ENCODE measurements around the gene EPN2.
"Not testable (repeated sequence)": the region's sequence is repeated elsewhere in the genome, so short reads cannot be mapped to it uniquely, and the experiment has no call there.

The EPN2 gene

DNA sequence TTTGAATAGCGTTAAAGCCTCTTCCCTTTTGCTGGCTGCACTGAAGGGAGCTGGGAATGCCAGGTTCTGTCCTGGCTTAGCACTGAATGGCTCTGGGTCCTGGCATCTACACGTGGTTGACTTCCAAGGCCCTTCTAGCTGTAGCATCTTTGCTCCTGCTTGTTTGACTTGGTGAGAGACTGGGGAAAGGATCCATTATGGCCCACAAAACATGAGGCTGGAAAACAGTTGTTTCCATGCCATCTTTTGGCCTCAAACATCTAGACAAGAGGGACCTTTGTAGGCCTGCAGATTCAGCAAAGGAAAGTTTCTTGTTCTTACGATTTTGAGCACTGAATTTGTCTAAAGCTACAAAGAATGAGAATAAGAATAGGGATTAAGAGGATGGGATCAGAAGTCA is 32.5 kb downstream of the EPN2 start:
- no peak for DNase-seq

DNA sequence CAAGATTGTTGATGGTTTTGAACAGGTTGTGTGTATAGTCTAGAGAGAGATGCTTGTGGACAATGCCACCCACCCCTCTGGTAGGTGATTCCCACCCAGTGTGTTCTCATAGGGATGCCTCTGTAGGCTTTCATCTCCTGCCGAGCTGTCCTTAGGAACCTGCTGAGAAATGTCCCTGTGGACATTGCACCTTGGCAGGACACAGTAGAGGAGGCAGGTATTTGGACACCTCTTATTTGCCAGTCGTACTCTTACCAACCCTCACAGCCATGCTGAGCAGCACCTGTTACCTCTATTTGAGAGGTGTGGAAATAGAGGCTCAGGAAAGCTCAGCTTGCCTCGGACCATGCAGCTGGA is 33.2 kb downstream of the EPN2 start:
- DNase-seq = no peak

DNA sequence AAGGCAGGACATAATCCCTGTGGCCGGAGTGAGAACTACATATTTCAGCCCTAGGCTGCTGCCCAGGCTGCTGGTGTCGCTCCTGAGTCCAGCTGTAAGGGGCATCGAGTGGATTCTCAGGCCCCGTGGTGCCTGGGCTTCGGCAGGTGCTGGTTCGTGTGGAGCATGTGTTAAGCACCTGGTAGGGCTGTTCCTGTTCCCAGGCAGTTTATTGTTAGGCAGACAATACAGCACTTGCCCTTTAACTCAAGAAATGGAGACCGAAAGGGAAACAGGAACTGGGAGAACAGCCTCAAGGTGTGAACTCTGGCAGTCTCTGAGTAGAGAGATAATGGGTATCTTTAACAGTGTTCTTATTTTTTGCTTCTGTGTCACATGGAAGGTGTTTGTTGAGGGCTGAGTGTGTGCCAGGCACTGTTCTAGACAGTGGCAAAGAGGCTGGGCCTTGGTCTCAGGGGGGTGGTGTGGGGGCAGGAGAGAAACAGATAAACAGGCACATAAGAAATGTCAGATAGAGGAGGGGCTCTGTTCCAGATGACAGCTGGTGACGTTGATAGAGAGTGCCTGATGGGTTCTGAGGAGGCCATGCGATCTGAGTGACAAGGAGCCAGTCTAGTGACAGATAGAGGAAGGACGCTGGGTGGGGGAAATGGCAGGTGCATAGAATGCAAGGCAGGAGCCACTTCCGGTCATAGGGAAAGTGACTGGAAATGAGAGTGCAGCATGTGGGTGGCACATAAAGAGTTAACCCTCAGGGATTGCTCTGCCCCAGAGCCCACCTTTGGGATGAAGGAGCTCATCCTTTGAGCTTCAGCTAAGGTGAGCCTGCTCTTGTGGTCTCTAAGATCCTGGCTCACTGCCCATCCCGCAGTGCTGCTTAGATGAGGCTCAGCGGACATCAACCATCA is 33.8 kb downstream of the EPN2 start:
- no peak for DNase-seq

DNA sequence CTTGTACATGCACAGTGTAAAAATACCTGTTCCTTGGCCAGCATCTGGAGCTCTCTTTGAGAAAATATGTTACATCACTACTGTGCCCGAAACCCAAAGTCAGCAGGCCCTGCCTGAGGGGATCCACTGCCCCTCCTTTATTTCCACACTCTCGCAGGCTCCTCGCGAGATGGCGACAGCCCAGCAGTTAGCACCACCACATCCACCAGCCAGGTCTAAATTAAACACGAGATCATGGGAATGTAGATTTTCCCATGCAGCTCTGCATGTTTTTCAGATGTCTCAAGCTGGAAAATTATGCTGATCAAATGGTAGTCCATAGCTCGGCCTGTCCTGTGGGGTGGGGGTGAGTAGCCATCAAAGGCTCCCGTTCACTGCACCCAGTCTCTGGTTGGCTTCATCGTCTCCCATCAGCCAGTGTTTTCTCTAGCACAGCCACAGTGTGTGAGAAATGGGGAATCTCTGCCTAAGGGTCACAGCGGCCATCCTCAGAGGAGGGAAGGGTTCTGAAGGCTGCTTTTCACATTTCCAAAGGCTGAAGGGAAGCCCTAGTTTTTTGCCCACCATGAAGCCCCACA is 34.7 kb downstream of the EPN2 start:
- no peak for DNase-seq

DNA sequence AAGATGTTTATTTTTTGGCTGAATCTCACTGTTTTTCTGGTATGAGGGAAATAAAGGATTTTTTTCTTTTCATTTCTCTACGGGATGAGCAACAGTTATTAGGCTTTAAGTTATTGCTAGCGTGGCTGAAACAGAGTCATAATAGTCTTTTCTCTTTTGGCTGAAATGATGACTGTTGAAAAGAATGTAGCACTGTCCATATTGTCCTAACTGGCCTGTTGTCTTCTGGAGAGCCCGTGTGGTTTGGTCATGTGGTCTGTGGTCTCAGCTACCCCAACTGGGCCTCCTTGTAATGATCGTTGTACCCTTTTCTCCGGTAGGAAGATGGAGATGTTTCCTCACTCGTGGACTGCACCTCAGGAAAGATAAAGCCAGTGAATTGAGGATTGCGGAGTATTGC is 36.6 kb downstream of the EPN2 start:
- no peak for DNase-seq

DNA sequence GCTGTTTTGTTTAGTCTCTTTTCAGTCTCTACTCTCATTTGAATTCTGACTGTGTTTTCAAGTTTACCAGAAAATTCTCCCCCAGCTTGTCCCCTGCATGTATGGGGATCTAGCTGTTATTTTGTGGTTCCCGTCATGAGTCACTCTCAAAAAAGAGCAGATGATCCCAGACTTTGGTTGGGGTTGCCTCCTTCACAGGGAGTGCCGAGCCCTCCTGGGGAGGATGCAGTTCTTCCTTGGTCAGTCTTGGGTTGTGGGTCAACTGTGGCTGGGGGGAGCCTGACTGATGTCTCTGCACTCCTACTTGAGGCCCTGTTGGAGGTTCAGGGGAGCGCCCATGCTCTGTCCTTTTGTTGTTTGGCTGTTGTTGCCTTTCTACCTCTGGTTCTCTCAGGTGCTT is 37.7 kb downstream of the EPN2 start:
- no peak for DNase-seq

DNA sequence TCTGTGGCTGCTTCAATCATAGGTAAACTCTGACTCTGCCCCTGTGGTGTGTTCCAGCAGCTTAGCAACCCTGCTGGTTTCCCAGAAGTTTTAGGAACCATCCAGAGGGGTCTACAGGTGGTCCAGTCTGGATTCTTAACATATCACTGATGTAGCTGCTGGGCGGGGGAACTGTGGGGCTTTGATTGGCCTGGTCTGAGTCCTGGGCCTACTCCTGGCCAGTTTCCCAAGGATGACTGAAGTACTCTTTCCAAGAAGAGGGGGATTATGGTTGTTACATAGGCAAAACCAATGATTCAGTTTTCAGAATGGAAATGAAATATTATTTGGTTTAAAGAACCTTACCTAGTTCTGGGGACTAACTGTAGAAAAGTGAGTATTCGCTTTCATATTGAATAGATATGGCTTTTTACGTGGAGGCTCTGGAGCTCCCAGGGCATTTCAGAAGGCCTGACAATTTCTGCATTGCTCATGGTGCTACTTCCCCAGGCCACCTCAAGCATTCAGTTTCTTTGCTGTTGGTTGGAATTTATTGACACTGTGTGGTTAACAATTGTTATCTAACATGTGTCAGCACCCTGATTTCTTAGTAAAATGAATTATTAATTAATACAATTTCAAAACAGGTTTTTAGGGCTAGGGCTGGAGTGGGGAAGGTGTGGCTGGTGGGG is 38.4 kb downstream of the EPN2 start:
- no peak for DNase-seq

DNA sequence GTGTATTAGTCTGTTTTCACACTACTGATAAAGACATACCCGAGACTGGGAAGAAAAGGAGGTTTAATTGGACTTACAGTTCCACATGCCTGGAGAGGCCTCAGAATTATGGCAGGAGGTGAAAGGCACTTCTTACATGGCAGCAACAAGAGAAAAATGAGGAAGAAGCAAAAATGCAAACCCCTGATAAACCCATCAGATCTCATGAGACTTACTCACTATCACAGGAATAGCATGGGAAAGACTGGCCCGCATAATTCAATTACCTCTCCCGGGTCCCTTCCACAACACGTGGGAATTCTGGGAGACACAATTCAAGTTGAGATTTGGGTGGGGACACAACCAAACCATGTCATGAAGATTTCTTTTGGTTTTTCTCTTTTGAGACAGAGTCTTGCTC is 41.1 kb downstream of the EPN2 start:
- not testable (repeated sequence) for DNase-seq

DNA sequence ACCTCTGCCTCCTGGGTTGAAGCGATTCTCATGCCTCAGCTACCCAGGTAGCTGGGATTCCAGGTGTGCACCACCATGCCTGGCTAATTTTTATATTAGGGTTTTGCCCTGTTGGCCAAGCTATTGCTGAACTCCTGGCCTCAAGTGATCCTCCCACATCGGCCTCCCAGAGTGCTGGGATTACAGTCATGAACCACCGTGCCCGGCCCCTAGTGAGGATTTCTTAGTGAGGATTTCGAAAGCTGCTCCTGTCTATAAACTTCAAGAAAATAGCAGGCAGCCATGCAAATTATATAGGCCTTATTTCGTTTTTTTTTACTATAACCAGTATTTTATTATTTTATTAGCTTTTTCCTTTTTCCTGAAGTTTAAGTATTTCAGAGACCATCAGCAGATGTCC is 41.6 kb downstream of the EPN2 start:
- no peak for DNase-seq

DNA sequence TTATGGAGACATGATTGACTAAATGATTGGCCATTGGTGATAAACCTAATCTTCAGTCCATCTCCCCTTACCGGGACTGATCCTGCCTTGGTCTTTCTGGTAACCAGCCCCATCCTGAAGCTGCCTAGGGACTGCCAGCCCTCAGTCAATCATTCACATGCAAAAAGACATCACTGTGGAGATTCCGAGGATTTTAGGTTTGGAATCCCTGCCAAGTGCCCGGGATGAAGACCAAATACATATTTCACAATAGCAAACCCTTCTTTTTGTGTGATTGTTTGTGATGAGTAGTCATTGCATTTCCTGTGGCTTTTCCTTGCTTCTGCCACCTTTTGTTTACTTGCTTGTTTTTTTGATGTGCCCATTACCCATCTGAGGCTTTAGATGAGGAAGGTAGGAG is 44.0 kb downstream of the EPN2 start:
- DNase-seq = no peak

DNA sequence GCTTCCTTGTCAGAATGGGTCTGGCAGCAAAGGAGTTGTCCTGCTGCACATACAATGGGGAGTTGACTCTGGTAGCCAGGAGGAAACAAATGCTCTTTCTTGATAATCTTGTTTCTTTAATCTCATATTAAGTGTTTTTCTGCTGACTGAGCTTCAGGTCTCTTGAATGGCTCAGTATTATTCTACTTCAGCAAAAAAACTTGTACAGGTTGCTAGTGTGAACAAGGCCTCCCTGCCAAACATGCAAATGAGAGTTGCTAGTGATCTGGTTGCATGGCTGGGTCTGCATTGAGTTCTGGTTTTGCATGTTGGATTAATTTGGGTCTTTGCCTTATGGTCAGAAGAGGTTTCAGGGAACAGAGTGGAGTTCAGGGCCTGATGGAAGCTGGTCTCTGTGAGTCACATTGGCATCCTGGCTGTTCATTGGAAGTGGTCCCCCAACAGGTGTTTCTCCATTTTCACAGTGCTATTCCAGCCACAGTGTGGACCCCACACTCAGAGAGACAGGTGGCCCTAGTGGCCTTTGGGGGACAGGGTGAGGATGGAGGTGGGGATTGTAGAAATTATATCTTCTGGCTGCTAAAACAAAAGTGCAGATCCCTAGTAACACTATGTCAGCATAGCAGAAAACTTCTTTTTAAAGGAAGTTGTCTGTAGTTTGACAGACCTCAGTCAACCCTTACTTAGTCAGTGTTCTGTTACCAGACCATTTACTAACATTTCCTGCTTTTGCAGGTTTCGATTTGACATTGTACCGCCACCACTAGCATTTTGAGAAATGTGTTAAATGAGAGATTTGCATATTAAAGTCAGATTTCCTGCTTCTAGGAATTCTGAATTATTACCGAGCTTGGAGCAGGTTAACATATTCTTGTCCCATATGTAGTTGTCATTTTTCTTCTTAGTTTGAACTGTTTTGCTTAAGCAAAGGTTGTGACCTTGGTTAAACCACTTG is 47.1 kb downstream of the EPN2 start:
- DNase-seq = no peak

DNA sequence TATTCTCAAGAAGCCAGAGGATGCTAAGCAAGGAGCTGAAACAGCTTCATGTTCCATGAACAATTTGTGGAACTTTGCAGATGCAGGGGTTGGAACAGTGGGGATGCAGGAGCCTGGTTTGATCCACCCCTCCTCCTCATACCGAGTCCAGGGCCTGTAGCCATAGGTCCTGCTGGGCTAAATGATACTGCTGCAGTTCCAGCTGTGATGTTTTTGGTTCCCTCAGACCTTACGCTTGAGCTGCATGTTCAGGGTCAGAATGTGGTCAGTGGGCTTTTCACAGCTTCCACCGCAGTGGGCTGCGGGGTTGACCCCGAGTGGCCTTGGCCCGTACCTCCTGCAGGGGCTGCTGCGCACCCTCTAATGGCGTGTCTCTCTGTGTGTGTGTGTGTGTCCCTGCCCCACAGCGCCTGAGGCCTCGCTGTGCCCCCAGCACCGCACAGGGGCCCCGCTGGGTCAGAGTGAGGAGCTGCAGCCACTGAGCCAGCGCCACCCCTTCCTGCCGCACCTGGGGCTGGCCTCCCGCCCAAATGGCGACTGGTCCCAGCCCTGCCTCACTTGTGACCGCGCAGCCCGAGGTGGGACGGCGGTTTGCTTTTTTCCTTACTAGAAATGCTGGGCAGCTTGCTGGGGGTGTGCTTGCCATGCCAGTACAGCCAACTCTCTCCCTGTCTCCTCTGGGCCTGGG is 48.2 kb downstream of the EPN2 start:
- DNase-seq = no peak

DNA sequence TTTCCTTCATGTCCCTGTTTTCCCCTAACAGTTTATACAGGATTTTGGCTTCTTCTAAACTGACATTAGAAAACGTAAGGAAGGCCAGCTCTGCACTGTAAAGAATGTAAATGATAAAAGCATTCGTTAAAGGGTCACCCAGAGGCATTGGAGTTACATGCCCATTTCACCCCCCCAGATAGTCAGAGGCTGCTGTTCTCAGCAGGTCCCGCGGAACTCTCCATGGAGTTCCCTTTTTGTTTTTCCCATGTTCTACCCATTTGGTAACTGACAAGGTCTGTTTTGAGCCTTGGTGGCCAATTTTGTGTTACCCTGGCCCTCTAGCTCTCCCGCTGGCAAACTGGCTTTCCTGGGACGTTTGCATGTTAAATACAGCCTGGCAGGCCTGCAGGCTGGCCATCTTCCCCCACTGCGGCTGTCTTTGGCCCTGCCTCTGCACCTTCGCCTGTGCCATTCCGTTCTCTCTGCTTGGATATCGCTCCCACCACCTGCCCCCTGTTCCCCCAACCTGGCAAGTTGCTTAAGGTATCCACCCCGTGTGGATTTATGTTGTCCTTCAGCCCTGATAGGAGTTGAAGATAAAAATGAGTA is 49.7 kb downstream of the EPN2 start:
- no peak for DNase-seq

DNA sequence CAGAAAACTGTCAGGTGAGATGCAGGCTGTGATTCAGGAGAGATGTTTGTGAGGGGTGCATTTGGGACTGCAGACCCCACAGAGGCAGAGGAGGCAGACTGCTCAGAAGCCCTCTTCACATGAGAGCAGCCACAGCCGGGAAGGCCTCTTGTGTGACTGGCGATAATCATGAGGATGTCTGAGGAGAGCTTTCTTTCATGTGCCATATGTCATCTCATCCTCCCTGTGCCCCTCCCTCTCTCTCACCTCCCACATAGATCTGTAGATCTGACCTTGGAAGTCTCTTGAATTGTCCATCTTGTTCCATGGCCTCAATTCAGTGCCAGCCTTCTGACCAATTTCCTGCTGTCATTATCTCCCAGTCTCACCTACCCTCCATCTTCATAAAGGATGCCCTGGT is 50.5 kb downstream of the EPN2 start:
- no peak for DNase-seq

DNA sequence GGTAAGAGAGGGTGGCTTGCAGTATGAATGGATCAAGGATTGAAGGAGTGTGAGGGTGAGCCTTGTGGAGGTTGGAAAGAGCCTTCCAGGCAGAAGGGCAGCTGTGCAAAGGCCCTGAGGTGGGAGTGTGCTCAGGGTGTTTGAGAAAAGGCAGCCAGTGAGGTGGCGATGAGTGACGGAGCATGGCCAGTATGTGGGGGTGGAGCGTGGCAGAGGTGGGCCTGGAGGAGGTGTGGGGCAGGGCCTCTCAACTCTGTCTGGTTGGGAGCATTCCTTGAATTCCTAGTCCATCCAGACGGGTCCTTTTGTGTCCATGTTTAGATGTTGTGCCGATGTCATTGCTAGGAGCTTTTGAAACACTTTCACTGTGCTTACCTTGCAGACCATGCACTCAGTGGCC is 51.3 kb downstream of the EPN2 start:
- DNase-seq = no peak

DNA sequence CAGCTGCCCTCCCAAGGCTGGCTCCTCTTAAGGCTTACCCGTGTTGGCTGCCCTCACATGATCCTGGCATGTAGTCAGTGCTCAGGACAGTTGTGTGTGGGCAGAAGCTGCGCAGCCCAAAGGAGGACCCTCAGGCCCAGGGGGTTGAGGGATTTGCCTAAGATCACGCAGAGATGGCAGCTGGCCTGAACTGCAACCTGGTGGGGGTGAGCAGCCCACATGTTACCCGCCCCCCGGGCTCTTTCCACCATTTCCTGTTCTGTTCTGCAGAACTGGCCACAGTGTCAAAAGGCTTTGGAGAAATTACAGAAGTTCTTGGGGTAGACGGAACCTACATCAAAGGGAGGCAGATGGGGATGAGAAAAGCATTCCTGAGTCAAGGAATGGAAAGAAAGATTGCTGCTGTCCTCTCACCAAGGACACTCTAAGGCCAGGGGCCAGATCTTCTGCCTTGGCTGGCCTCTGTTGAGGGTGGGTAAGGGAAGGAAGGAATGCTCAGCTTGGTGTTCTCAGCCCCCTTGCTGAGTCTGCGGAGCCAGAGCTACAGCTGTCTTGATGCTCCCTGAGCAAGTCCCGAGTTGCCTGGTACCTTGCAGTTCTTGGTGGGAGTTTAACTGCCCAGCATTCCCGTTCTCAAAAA is 53.0 kb downstream of the EPN2 start:
- DNase-seq = no peak

DNA sequence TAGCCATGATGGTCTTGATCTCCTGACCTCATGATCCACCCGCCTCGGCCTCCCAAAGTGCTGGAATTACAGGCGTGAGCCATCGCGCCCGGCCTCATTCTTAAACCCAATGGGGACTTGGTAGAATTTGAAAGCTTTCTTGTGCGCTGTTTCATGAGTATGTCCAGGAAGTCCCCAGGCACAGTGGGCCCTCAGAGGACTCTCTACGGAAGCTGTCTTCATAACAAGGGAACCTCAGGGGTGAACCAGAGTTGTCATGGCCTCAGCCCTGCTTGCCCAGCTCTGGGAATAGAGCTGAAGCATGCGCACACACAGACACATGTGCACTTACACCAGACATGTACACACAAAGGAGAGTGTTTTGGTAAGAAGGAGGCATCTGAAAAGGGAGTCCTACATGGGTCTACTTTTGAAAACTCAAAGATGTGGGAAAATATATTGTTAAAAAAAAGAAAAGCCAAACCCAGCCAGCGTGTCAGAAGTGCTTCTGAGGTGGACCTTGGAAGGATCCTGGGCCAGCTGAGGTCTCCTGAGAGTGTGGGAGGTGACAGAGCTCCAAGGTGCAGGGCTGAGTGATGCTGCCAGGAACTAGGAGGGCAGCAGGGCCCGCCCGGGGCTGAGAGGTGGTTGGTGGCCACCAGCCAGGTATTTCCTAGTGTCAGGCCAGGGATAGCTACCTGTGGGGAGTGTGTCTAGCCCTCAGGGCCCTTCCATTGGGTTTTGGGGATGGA is 54.6 kb downstream of the EPN2 start:
- DNase-seq = no peak

DNA sequence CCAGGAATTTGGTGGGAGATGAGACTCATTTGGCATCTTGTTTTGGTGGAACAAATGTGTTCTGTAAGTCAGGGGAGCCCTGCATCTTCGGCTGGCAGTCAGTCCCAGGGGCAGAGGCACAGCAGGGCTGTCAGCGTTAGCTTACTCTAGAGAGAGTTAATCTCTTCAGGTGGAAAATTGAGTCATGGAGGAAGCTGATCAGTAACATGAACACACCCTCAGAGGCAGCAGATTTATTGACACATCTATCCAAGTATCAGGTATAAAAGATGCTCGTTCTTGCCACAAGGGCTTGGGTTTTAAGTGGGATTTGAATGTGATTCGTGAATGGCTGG is 55.2 kb downstream of the EPN2 start:
- no peak for DNase-seq

DNA sequence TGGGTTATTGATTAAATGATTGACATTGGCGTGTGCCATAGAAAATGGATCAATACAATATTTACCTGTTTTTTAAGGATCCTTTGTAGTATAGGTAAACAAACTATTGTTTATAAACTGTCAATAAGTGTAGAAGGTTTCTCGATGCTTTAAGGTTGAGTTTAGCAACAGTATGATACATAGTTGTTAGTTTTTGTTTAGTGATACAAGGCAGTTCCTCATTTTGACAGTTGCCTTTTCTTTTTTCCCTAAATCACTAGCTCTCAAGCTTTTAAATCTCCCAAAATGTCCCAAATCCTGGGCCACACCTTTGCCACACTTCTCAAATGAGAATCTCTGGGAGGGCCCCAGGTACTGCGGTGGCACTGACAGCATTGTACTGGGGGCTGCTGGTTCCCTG is 57.3 kb downstream of the EPN2 start:
- DNase-seq = no peak

DNA sequence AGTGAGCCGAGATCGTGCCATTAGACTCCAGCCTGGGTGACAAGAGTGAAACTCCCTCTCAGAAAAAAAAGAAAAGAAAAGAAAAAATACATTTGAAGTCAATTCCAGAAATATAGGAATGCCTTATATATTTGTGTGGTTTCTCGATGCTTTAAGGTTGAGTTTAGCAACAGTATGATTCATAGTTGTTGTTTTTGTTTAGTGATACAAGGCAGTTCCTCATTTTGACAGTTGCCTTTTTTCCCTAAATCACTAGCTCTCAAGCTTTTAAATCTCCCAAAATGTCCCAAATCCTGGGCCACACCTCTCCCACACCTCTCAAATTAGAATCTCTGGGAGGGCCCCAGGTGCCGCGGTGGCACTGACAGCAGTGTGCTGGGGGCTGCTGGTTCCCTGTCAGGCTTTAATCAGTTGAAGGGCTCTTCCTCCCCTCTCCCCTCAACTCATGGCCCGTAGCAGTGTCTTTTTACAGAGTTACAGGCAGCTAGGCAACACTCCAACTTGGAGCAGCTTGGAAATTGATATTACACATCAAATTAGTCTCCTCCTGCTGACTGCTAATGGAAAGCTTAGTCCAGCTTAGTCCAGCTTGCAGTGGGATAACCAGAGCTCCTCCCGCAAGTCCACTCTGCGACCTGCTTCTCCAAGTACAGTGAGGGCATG is 58.4 kb downstream of the EPN2 start:
- DNase-seq = no peak

Measured in CD4-positive, alpha-beta T cell treated with Interleukin-17A for 4 hours (primary cell).